ENCODE data around the gene SIVA1.

- TF ChIP-seq CTCF (IDR thresholded peaks at IDR 0.05), result no peak
- TF ChIP-seq POLR2AphosphoS5 (IDR thresholded peaks at IDR 0.05), result no peak
- TF ChIP-seq EP300 (IDR thresholded peaks at IDR 0.05; ENCODE audit: low read depth), result no peak
- no peak for TF ChIP-seq POLR2A (IDR thresholded peaks at IDR 0.05)
Measured at GRCh38 chr14:104728631-104729030, 24.3 kb upstream of the SIVA1 start.

Measured in transverse colon (tissue), 4 donors.